GM12891 (cell line): Measurements from ENCODE around the gene RBPJ.

Experiments used
- POLR2A ChIP-seq: IDR thresholded peaks from 2 replicates; pipeline ENCODE4 v1.6.1; 2011; ENCODE audit warnings: low read depth, low read length, control low read depth
- POLR2AphosphoS5 ChIP-seq: IDR thresholded peaks from 2 replicates; pipeline ENCODE4 v1.6.1; 2011; ENCODE audit warnings: low read depth, low read length, control low read depth
- TAF1 ChIP-seq: IDR thresholded peaks from 2 replicates; pipeline ENCODE4 v1.6.1; 2011; ENCODE audit warnings: low read depth, low read length, control low read depth

- TF ChIP-seq POLR2A, result no peak
- TF ChIP-seq POLR2AphosphoS5, result no peak
- TF ChIP-seq TAF1, result no peak
These were observed 139.1 kb downstream of the RBPJ start for GRCh38 chr4:26459756-26460530.
